ENCODE data around the gene GPR82. TPM values are rescaled to one million over a fixed set of nuclear protein-coding genes. Genes with fewer than 3 reads are reported as not detected.

GPR82 gene
- total and polyA plus RNA-seq, 10 of the 15 experiments (the other 5 are each of a cell fraction or from before 2014, with no cell fraction given) = 0.23 to 1.7 (median 0.56) TPM

DNA sequence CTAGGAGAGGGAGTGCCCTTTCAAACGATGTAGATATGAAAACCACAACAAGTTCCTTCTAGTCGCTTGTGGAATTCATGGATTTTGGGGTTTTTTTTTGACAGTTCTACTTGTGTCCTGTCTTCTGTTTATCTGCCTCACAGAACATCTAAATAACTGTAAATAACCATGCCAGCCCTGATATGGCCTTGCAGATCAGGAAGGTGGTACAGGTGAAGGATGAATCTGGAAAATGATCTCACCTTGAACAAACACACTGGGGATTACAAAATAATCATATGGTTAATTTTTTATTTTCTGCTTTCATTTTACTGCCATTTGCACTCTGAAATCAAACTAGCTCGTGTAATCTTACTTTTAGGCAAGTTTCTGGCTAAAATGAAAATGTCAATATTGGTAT is 37.2 kb downstream of the GPR82 start (continued):
- TF ChIP-seq CEBPB (IDR thresholded peaks at IDR 0.05; ENCODE audit: borderline replicate concordance in 1 of 2, low read depth in 2 of 2, low read length in 2 of 2) (no peak), CTCF (IDR thresholded peaks at IDR 0.05 in 2 of 3, conservative IDR thresholded peaks at IDR 0.05 in 1 of 3; ENCODE audit: control insufficient read depth in 2 of 3, extremely low read depth in 1 of 3, insufficient read depth in 1 of 3, low read depth in 3 of 3, low read length in 3 of 3) (no peak), PAX8 (IDR thresholded peaks at IDR 0.05) (no peak)

- SMC1A ChIA-PET (ENCODE audit: uncharacterized antibody, unreplicated experiment) = interaction anchor here (1.3 kb wide), 1 partner anchor 19 kb away, joined by 4 read pairs; no protein-coding TSS in a partner anchor
- POLR2A ChIA-PET = no interaction called here
- Histone ChIP-seq H3K4me1 (ENCODE audit: control insufficient read depth, insufficient read depth, low read length) (no peaks in the 10 kb centered on the region), H3K27me3 (replicated peaks in 1 of 2; ENCODE audit: control insufficient read depth in 2 of 2, insufficient read depth in 2 of 2, low read length in 1 of 2) (no peaks in the 10 kb centered on the region), H3K9ac (ENCODE audit: control insufficient read depth, insufficient read depth, low read length) (no peak overlapping the region), H3K9me3 (replicated peaks; ENCODE audit: control insufficient read depth, insufficient read depth, low read length) (no peaks in the 10 kb centered on the region), H3K27ac (ENCODE audit: control insufficient read depth, insufficient read depth) (no peak overlapping the region), H2AFZ (ENCODE audit: control insufficient read depth, low read depth, low read length) (no peak overlapping the region), H4K20me1 (ENCODE audit: control insufficient read depth, insufficient read depth) (no peaks in the 10 kb centered on the region), H3K79me2 (ENCODE audit: control insufficient read depth, insufficient read depth, low read length) (no peaks in the 10 kb centered on the region), H3K4me2 (ENCODE audit: control insufficient read depth, insufficient read depth) (no peak overlapping the region), H3K36me3 (ENCODE audit: control insufficient read depth in 2 of 2, insufficient read depth in 2 of 2, low read length in 1 of 2) (no peaks in the 10 kb centered on the region), H3K4me3 (no peak overlapping the region)
- in situ Hi-C loops (cut with MboI) = no loop called here
- RAD21 ChIA-PET (ENCODE audit: unreplicated experiment) = no interaction called here
- intact Hi-C loops (cut with micrococcal nuclease; ENCODE audit: unreplicated experiment) = no loop called here
- CTCF ChIA-PET = no interaction called here
- FAIRE-seq (no peak), ATAC-seq (no peak), DNase-seq (ENCODE audit: low read depth, low spot score) (no peak)
- no TSS peak for BruUV-seq (replicated peaks)
- TF ChIP-seq YY1 (IDR thresholded peaks at IDR 0.05; ENCODE audit: low read depth, low read length) (no peak), SIN3A (IDR thresholded peaks at IDR 0.05; ENCODE audit: low read depth, low read length) (no peak), SKIL (IDR thresholded peaks at IDR 0.05; ENCODE audit: low read depth, poor library complexity, severe bottlenecking) (no peak), TCF12 (IDR thresholded peaks at IDR 0.05; ENCODE audit: low read depth, low read length) (no peak), POLR2AphosphoS5 (IDR thresholded peaks at IDR 0.05; ENCODE audit: low read length) (no peak), MTA3 (IDR thresholded peaks at IDR 0.05; ENCODE audit: borderline replicate concordance, low read length) (no peak), ZNF274 (IDR thresholded peaks at IDR 0.05; ENCODE audit: insufficient read depth, insufficient read length) (no peak), MEF2B (IDR thresholded peaks at IDR 0.05; ENCODE audit: partially characterized antibody, poor library complexity, severe bottlenecking) (no peak), SREBF1 (IDR thresholded peaks at IDR 0.05; ENCODE audit: low read length) (no peak), SIX5 (IDR thresholded peaks at IDR 0.05; ENCODE audit: low read depth, low read length, severe bottlenecking) (no peak), REST (IDR thresholded peaks at IDR 0.05; ENCODE audit: low read depth, low read length) (no peak), JUND (IDR thresholded peaks at IDR 0.05; ENCODE audit: low read depth, low read length) (no peak)
Observed at GRCh38 chrX:41761702-41762101, 37.7 kb downstream of the GPR82 start.

All from GM12878 (cell line).